GM12878 (cell line): ENCODE results near the gene CNR2. TPM values are rescaled to one million over a fixed set of nuclear protein-coding genes. Genes with fewer than 3 reads are reported as not detected.

Source experiments
- CHD2 ChIP-seq: IDR thresholded peaks from 2 replicates; pipeline ENCODE4 v1.6.1; 2011; ENCODE audit warnings: low read depth, low read length, improper control_type of control experiment, borderline replicate concordance
- ETV6 ChIP-seq, 2 experiments: fragments of 450-650 bp in 1 of 2; IDR thresholded peaks in 1 of 2; conservative IDR thresholded peaks in 1 of 2; 2 replicates each; pipeline ENCODE4 v1.6.1; 2014; ENCODE audit warnings: antibody characterized with exemption in 1 of 2, borderline replicate concordance in 1 of 2, low read depth in 1 of 2, mild to moderate bottlenecking in 1 of 2, moderate library complexity in 1 of 2
- EZH2 ChIP-seq: IDR thresholded peaks from 2 replicates; pipeline ENCODE4 v1.6.1; 2012; ENCODE audit warnings: low read depth, mild to moderate bottlenecking, control low read depth, inconsistent platforms, low read length, borderline replicate concordance; ENCODE audit not compliant: control insufficient read depth
- FOS ChIP-seq: IDR thresholded peaks from 3 replicates; pipeline ENCODE4 v1.6.1; 2011; ENCODE audit warnings: borderline replicate concordance; ENCODE audit not compliant: insufficient read length; ENCODE audit errors: extremely low read depth
- JUNB ChIP-seq: IDR thresholded peaks from 2 replicates; pipeline ENCODE4 v1.6.1; 2016; ENCODE audit warnings: antibody characterized with exemption, mild to moderate bottlenecking
- KAT2A ChIP-seq: conservative IDR thresholded peaks from 2 replicates; pipeline ENCODE4 v1.6.1; 2011; ENCODE audit warnings: low read depth, low read length; ENCODE audit not compliant: control insufficient read depth
- NFXL1 ChIP-seq: fragments of 450-650 bp; IDR thresholded peaks from 2 replicates; pipeline ENCODE4 v1.6.1; 2017; ENCODE audit warnings: antibody characterized with exemption, mild to moderate bottlenecking, borderline replicate concordance
- POLR2AphosphoS2 ChIP-seq: IDR thresholded peaks from 2 replicates; pipeline ENCODE4 v1.6.1; 2011; ENCODE audit warnings: low read depth, mild to moderate bottlenecking, low read length, improper control_type of control experiment, moderate library complexity
- POU2F2 ChIP-seq: IDR thresholded peaks from 3 replicates; pipeline ENCODE4 v1.6.1; 2011; ENCODE audit warnings: low read depth, mild to moderate bottlenecking, low read length, borderline replicate concordance
- SIN3A ChIP-seq: IDR thresholded peaks from 2 replicates; pipeline ENCODE4 v1.6.1; 2012; ENCODE audit warnings: low read depth, low read length, improper control_type of control experiment
- SMAD1 ChIP-seq: fragments of 450-650 bp; IDR thresholded peaks from 2 replicates; pipeline ENCODE4 v1.6.1; 2018; ENCODE audit warnings: mild to moderate bottlenecking, low read depth; ENCODE audit not compliant: partially characterized antibody
- SMAD5 ChIP-seq: IDR thresholded peaks from 2 replicates; pipeline ENCODE4 v1.6.1; 2016; ENCODE audit warnings: antibody characterized with exemption, low read depth
- SP1 ChIP-seq: IDR thresholded peaks from one replicate; pipeline ENCODE4 v1.6.1; 2011; ENCODE audit warnings: low read depth, low read length
- SREBF1 ChIP-seq: IDR thresholded peaks from 2 replicates; pipeline ENCODE4 v1.6.1; 2012; ENCODE audit warnings: mild to moderate bottlenecking, low read length
- STAT3 ChIP-seq: IDR thresholded peaks from 2 replicates; pipeline ENCODE4 v1.6.1; 2011; ENCODE audit warnings: low read depth, low read length, improper control_type of control experiment
- TAF1 ChIP-seq: IDR thresholded peaks from 2 replicates; pipeline ENCODE4 v1.6.1; 2011; ENCODE audit warnings: mild to moderate bottlenecking, low read depth, low read length, borderline replicate concordance
- YY1 ChIP-seq: IDR thresholded peaks from 2 replicates; pipeline ENCODE4 v1.6.1; 2011; ENCODE audit warnings: low read depth, mild to moderate bottlenecking, low read length
- ZNF207 ChIP-seq: fragments of 450-650 bp; IDR thresholded peaks from 2 replicates; pipeline ENCODE4 v1.6.1; 2014; ENCODE audit warnings: antibody characterized with exemption, mild to moderate bottlenecking, borderline replicate concordance
- polyA plus RNA-seq, 11 experiments: library from polyadenylated mRNA; depleted of rRNA in 4 of 11; unstranded in 6 of 11; stranded (reverse) in 5 of 11; fragments of >200 nt; fragmentation: Nextera tagmentation in 4 of 11; fragmentation: Illumina TruSeq in 1 of 11; extraction: Ambion mirVana in 4 of 11; extraction: Trizol in 1 of 11; gene quantifications; 1 replicate in 1 of 11; 2 replicates in 10 of 11; pipeline versions ENCODE4 v1.2.1 to v1.2.3, GENCODE V29; 2011 to 2016; ENCODE audit warnings: inconsistent platforms in 2 of 11, missing spikeins in 2 of 11, low read depth in 1 of 11
- total RNA-seq, 4 experiments: library from RNA; depleted of rRNA in 3 of 4; stranded (reverse); fragments of >200 nt in 3 of 4; fragmentation: Illumina TruSeq in 1 of 4; extraction: Trizol in 1 of 4; gene quantifications; 2 replicates each; pipeline versions ENCODE4 v1.2.1 to v1.2.3, GENCODE V29; 2013 to 2021
- TF ChIP-seq, protein P1 (sequence below): IDR thresholded peaks from 2 replicates; pipeline ENCODE4 v1.6.1; 2011; ENCODE audit warnings: mild to moderate bottlenecking, low read depth, low read length, moderate library complexity; ENCODE audit not compliant: insufficient replicate concordance
- TF ChIP-seq, protein P2 (sequence below): fragments of 450-650 bp; IDR thresholded peaks from 2 replicates; pipeline ENCODE4 v1.6.1; 2016; ENCODE audit warnings: mild to moderate bottlenecking, moderate library complexity, borderline replicate concordance
- TF ChIP-seq, protein P3 (sequence below): IDR thresholded peaks from 2 replicates; pipeline ENCODE4 v1.6.1; 2011; ENCODE audit warnings: low read depth, low read length, improper control_type of control experiment, borderline replicate concordance
- TF ChIP-seq, protein P4 (sequence below): IDR thresholded peaks from 2 replicates; pipeline ENCODE4 v1.6.1; 2011; ENCODE audit warnings: borderline replicate concordance, low read depth, mild to moderate bottlenecking, moderate library complexity, mixed read lengths, low read length; ENCODE audit not compliant: insufficient read depth; ENCODE audit errors: extremely low read length

The CNR2 gene
- total and polyA plus RNA-seq, 10 of the 15 experiments (the other 5 are each of a cell fraction or from before 2014, with no cell fraction given) = 0.46 to 19.8 (median 12.2) TPM

DNA sequence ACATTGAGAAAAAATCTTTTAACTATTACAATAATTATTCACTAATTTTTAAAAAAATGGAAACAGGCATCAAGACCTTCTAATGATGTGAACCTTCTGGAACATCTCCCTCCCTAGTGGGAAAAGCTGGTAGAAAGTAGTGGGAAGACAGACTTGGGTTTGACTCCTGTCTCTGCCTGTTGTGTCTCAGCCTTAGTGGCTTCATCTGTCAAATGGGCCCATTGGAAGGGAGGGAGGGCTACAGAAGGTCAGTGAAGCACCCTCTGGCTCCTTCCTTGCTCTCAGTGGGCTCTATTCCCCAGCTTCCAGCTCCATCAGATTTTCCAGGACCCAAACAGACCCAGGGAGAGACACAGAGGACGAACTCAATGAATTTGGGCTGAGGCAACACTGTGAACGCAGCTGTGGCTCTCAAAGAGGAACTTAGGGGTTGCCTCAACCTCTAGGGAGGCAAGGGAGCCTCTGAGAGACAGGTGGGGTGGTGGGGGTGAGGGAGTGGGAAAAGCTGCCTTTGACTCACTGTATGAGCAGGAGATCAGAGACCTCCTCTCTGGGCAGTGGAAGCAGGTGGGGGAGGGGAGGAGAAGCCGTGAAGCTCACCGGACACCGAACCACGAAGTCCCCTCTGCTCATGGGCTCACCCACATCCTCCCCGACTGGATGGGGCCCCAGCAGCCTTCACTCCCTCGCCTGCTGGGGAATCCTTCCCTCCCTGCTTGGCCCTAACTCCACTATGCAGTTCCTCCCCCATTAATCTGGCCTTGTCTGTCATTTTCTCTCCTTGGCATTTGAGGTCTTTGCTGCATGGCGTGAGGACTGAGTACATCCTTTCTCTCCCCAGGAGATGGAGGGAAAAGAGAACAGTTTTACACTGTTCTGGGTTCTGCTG, 4.5 kb downstream of the CNR2 start (continued):
- TF ChIP-seq ZNF207 (no peak), SMAD5 (no peak; the same call in none of the 2 replicates), EZH2 (no peak), YY1 (no peak; the same call in 1 of the 2 replicates), STAT3 (no peak), SMAD1 (no peak), FOS (no peak), NFXL1 (no peak), ETV6 (conservative IDR thresholded peaks at IDR 0.05 in 1 of 2, IDR thresholded peaks at IDR 0.05 in 1 of 2; ENCODE audit: borderline replicate concordance in 1 of 2, low read depth in 1 of 2) (0 out of 4 replicates have a peak, but pooled peaks of 1 of the 2 experiments have one; percentile 25), POU2F2 (peak; percentile 17; the same call in 1 of the 3 replicates), KAT2A (no peak), JUNB (no peak), SP1 (peak; percentile 56), CHD2 (no peak), SIN3A (no peak), POLR2AphosphoS2 (no peak), TAF1 (peak; percentile 12; the same call in 1 of the 2 replicates), SREBF1 (peak; percentile 24; the same call in 1 of the 2 replicates)
- TF ChIP-seq, protein P1, sequence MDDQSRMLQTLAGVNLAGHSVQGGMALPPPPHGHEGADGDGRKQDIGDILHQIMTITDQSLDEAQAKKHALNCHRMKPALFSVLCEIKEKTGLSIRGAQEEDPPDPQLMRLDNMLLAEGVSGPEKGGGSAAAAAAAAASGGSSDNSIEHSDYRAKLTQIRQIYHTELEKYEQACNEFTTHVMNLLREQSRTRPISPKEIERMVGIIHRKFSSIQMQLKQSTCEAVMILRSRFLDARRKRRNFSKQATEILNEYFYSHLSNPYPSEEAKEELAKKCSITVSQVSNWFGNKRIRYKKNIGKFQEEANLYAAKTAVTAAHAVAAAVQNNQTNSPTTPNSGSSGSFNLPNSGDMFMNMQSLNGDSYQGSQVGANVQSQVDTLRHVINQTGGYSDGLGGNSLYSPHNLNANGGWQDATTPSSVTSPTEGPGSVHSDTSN = no peak
- TF ChIP-seq, protein P2, sequence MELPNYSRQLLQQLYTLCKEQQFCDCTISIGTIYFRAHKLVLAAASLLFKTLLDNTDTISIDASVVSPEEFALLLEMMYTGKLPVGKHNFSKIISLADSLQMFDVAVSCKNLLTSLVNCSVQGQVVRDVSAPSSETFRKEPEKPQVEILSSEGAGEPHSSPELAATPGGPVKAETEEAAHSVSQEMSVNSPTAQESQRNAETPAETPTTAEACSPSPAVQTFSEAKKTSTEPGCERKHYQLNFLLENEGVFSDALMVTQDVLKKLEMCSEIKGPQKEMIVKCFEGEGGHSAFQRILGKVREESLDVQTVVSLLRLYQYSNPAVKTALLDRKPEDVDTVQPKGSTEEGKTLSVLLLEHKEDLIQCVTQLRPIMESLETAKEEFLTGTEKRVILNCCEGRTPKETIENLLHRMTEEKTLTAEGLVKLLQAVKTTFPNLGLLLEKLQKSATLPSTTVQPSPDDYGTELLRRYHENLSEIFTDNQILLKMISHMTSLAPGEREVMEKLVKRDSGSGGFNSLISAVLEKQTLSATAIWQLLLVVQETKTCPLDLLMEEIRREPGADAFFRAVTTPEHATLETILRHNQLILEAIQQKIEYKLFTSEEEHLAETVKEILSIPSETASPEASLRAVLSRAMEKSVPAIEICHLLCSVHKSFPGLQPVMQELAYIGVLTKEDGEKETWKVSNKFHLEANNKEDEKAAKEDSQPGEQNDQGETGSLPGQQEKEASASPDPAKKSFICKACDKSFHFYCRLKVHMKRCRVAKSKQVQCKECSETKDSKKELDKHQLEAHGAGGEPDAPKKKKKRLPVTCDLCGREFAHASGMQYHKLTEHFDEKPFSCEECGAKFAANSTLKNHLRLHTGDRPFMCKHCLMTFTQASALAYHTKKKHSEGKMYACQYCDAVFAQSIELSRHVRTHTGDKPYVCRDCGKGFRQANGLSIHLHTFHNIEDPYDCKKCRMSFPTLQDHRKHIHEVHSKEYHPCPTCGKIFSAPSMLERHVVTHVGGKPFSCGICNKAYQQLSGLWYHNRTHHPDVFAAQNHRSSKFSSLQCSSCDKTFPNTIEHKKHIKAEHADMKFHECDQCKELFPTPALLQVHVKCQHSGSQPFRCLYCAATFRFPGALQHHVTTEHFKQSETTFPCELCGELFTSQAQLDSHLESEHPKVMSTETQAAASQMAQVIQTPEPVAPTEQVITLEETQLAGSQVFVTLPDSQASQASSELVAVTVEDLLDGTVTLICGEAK = no peak
- TF ChIP-seq, protein P3, sequence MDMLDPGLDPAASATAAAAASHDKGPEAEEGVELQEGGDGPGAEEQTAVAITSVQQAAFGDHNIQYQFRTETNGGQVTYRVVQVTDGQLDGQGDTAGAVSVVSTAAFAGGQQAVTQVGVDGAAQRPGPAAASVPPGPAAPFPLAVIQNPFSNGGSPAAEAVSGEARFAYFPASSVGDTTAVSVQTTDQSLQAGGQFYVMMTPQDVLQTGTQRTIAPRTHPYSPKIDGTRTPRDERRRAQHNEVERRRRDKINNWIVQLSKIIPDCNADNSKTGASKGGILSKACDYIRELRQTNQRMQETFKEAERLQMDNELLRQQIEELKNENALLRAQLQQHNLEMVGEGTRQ = no peak
- TF ChIP-seq, protein P4, sequence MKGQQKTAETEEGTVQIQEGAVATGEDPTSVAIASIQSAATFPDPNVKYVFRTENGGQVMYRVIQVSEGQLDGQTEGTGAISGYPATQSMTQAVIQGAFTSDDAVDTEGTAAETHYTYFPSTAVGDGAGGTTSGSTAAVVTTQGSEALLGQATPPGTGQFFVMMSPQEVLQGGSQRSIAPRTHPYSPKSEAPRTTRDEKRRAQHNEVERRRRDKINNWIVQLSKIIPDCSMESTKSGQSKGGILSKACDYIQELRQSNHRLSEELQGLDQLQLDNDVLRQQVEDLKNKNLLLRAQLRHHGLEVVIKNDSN = no peak
